SK-N-SH treated with all-trans-retinoic acid at 6 μM for 48 hours (cell line): ENCODE measurements around the gene N4BP2.
A peak's percentile ranks its signal among the peaks of the same experiment; 100 is the strongest.

ENCODE experiments used
- ATAC-seq: fragments of 200-7000 bp; cut with Tn5 transposase; 3 replicates; pipeline ENCODE4 v1.9.1; 2020; ENCODE audit warnings: mild to moderate bottlenecking, moderate library complexity
- ARNTL ChIP-seq: fragments of 450-650 bp; formaldehyde crosslinking; IDR thresholded peaks from 2 replicates; pipeline ENCODE4 v1.5.0; 2020; ENCODE audit warnings: low read depth, mild to moderate bottlenecking, moderate library complexity, borderline replicate concordance
- BACH2 ChIP-seq: fragments of 250-450 bp; sonication (Bioruptor Pico); IDR thresholded peaks from 2 replicates; pipeline ENCODE4 v1.9.0; 2021; ENCODE audit warnings: mild to moderate bottlenecking, borderline replicate concordance
- CSDC2 ChIP-seq: fragments of 250-450 bp; sonication (Bioruptor Pico); IDR thresholded peaks from 2 replicates; pipeline ENCODE4 v1.5.0; 2020; ENCODE audit warnings: mild to moderate bottlenecking, moderate library complexity
- CSRNP3 ChIP-seq: fragments of 250-450 bp; sonication (Bioruptor Pico); IDR thresholded peaks from 2 replicates; pipeline ENCODE4 v1.5.1; 2021; ENCODE audit warnings: mild to moderate bottlenecking, moderate library complexity
- ESRRG ChIP-seq: fragments of 250-450 bp; sonication (Bioruptor Pico); IDR thresholded peaks from 2 replicates; pipeline ENCODE4 v1.6.1; 2021; ENCODE audit warnings: mild to moderate bottlenecking
- GLIS3 ChIP-seq: fragments of 250-450 bp; sonication (Bioruptor Pico); IDR thresholded peaks from 2 replicates; pipeline ENCODE4 v1.5.0; 2020; ENCODE audit warnings: mild to moderate bottlenecking, moderate library complexity
- ISL1 ChIP-seq: fragments of 250-450 bp; sonication (Bioruptor Pico); IDR thresholded peaks from 2 replicates; pipeline ENCODE4 v2.1.2; 2022; ENCODE audit warnings: mild to moderate bottlenecking, moderate library complexity
- POU6F1 ChIP-seq: fragments of 250-450 bp; sonication (Bioruptor Pico); IDR thresholded peaks from 2 replicates; pipeline ENCODE4 v1.8.0; 2021; ENCODE audit warnings: low read depth, mild to moderate bottlenecking, moderate library complexity, borderline replicate concordance
- PPARA ChIP-seq: fragments of 250-450 bp; sonication (Bioruptor Pico); IDR thresholded peaks from 2 replicates; pipeline ENCODE4 v1.5.0; 2020; ENCODE audit warnings: mild to moderate bottlenecking, borderline replicate concordance
- RARB ChIP-seq: fragments of 250-450 bp; sonication (Bioruptor Pico); IDR thresholded peaks from 2 replicates; pipeline ENCODE4 v1.8.0; 2021; ENCODE audit warnings: mild to moderate bottlenecking, moderate library complexity
- SNAI2 ChIP-seq: fragments of 250-450 bp; sonication (Bioruptor Pico); IDR thresholded peaks from 2 replicates; pipeline ENCODE4 v1.5.0; 2020; ENCODE audit warnings: mild to moderate bottlenecking, moderate library complexity
- TCF4 ChIP-seq: fragments of 250-450 bp; sonication (Bioruptor Pico); IDR thresholded peaks from 2 replicates; pipeline ENCODE4 v1.8.0; 2021; ENCODE audit warnings: mild to moderate bottlenecking, moderate library complexity, borderline replicate concordance
- TSHZ2 ChIP-seq: fragments of 250-450 bp; sonication (Bioruptor Pico); IDR thresholded peaks from 2 replicates; pipeline ENCODE4 v1.5.0; 2020; ENCODE audit warnings: mild to moderate bottlenecking, moderate library complexity
- ZC3H10 ChIP-seq: fragments of 250-450 bp; sonication (Bioruptor Pico); IDR thresholded peaks from 2 replicates; pipeline ENCODE4 v1.5.1; 2021; ENCODE audit warnings: mild to moderate bottlenecking, moderate library complexity
- ZFP3 ChIP-seq: fragments of 250-450 bp; sonication (Bioruptor Pico); IDR thresholded peaks from 2 replicates; pipeline ENCODE4 v1.5.0; 2020; ENCODE audit warnings: mild to moderate bottlenecking, moderate library complexity
- ZFP30 ChIP-seq: fragments of 450-650 bp; formaldehyde crosslinking; IDR thresholded peaks from 2 replicates; pipeline ENCODE4 v1.5.0; 2022; ENCODE audit warnings: mild to moderate bottlenecking, moderate library complexity
- ZNF565 ChIP-seq: fragments of 450-650 bp; formaldehyde crosslinking; conservative IDR thresholded peaks from 2 replicates; pipeline ENCODE4 v1.5.0; 2020; ENCODE audit warnings: low read depth, mild to moderate bottlenecking, moderate library complexity
- ZNF70 ChIP-seq: fragments of 450-650 bp; formaldehyde crosslinking; IDR thresholded peaks from 2 replicates; pipeline ENCODE4 v1.5.0; 2020; ENCODE audit warnings: mild to moderate bottlenecking, moderate library complexity
- ZNF8 ChIP-seq: fragments of 450-650 bp; formaldehyde crosslinking; IDR thresholded peaks from 2 replicates; pipeline ENCODE4 v1.5.0; 2020; ENCODE audit warnings: mild to moderate bottlenecking, moderate library complexity
- TF ChIP-seq, protein P1 (sequence below): fragments of 250-450 bp; sonication (Bioruptor Pico); IDR thresholded peaks from 2 replicates; pipeline ENCODE4 v1.5.1; 2020; ENCODE audit warnings: low read depth, mild to moderate bottlenecking, moderate library complexity

The N4BP2 gene

DNA sequence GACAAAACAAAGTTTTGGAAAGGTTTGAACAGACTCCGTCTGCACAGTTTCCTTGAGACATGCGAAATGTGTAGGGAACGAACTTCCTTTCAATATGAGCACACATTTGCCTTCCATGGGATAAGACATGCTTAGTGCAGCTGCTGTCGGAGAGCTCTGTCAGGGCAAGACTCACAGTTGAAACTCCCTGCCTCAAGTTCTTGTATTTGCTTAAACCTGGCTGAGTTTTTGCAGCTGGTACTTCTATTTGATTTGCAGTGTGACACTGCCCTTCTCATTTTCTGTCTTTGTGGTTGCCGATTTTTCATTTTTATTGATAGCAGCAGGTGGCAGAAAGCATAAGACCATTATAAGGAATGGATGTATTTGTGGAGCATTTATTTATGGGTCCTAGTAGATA lies 122.0 kb downstream of the N4BP2 start:
- no peak for ATAC-seq
- no peak for TF ChIP-seq GLIS3 (CRISPR knock-in tag)
- TF ChIP-seq ESRRG (CRISPR knock-in tag) = no peak
- TF ChIP-seq, protein P1, sequence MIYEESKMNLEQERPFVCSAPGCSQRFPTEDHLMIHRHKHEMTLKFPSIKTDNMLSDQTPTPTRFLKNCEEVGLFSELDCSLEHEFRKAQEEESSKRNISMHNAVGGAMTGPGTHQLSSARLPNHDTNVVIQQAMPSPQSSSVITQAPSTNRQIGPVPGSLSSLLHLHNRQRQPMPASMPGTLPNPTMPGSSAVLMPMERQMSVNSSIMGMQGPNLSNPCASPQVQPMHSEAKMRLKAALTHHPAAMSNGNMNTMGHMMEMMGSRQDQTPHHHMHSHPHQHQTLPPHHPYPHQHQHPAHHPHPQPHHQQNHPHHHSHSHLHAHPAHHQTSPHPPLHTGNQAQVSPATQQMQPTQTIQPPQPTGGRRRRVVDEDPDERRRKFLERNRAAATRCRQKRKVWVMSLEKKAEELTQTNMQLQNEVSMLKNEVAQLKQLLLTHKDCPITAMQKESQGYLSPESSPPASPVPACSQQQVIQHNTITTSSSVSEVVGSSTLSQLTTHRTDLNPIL (CRISPR knock-in tag) = no peak
- no peak for TF ChIP-seq CSRNP3 (CRISPR knock-in tag)
- TF ChIP-seq ARNTL (CRISPR knock-in tag) = no peak
- no peak for TF ChIP-seq ZFP3 (CRISPR knock-in tag)
- TF ChIP-seq ZNF565 (CRISPR knock-in tag) = no peak
- TF ChIP-seq ZC3H10 = no peak
- no peak for TF ChIP-seq ZNF70 (CRISPR knock-in tag)
- no peak for TF ChIP-seq POU6F1
- no peak for TF ChIP-seq CSDC2 (CRISPR knock-in tag)
- TF ChIP-seq ZNF8 (CRISPR knock-in tag) = no peak
- TF ChIP-seq BACH2 (CRISPR knock-in tag) = no peak
- no peak for TF ChIP-seq PPARA
- no peak for TF ChIP-seq RARB (CRISPR knock-in tag)
- no peak for TF ChIP-seq ZFP30 (CRISPR knock-in tag)
- TF ChIP-seq, all 23 proteins: peak for 0

GRCh38 chr4:40179360-40179759 lies 122.7 kb downstream of the N4BP2 start:
- ATAC-seq = no peak
- TF ChIP-seq ZNF565 (CRISPR knock-in tag) = no peak
- no peak for TF ChIP-seq PPARA
- TF ChIP-seq CSDC2 (CRISPR knock-in tag) = no peak
- TF ChIP-seq, all 23 proteins: peak for 0

DNA sequence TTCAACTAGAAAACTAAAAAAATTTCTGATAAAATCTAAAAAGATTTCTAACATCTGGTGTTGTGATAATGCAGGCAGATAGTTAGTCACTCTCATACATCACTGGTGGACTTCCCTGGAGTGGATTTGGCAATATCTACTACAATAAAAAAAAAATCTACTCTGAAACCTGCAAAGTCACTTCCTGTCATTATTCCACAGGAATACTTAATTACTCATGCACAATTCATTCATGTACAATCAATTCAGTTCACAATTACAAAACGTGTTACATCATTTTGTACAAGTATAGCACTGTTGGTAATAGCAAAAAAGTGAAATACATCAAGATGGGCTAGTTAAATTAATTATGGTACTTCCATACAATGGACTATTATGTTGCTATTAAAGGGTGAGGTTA lies 123.7 kb downstream of the N4BP2 start:
- TF ChIP-seq TCF4 (CRISPR knock-in tag) = peak; percentile 54; the same call in 1 of the 2 replicates
- peak; percentile 42; the same call in 1 of the 2 replicates for TF ChIP-seq ISL1 (CRISPR knock-in tag)
- no peak for TF ChIP-seq ZNF8 (CRISPR knock-in tag)
- ATAC-seq = peak; percentile 38; the same call in 1 of the 3 replicates

- ATAC-seq = no peak
- TF ChIP-seq ZFP30 (CRISPR knock-in tag) (no peak), CSDC2 (CRISPR knock-in tag) (no peak), ESRRG (CRISPR knock-in tag) (no peak), ISL1 (CRISPR knock-in tag) (no peak), CSRNP3 (CRISPR knock-in tag) (no peak), ZNF8 (CRISPR knock-in tag) (no peak), TSHZ2 (CRISPR knock-in tag) (no peak), TCF4 (CRISPR knock-in tag) (no peak), SNAI2 (CRISPR knock-in tag) (no peak), ZNF565 (CRISPR knock-in tag) (no peak)
- TF ChIP-seq, protein P1 (CRISPR knock-in tag) = no peak
Measured at GRCh38 chr4:40182001-40182400, 125.4 kb downstream of the N4BP2 start.
